ENCODE results near the gene ADARB1.

ADARB1 gene

GRCh38 chr21:45148316-45148990 is 74.1 kb downstream of the ADARB1 start:
- no peak for TF ChIP-seq CTCF (IDR thresholded peaks at IDR 0.05; ENCODE audit: borderline replicate concordance, insufficient read depth, low read depth, low read length)
- H3K4me3 ChIP-seq (ENCODE audit: low read depth, low read length), result no peak overlapping the region

DNA sequence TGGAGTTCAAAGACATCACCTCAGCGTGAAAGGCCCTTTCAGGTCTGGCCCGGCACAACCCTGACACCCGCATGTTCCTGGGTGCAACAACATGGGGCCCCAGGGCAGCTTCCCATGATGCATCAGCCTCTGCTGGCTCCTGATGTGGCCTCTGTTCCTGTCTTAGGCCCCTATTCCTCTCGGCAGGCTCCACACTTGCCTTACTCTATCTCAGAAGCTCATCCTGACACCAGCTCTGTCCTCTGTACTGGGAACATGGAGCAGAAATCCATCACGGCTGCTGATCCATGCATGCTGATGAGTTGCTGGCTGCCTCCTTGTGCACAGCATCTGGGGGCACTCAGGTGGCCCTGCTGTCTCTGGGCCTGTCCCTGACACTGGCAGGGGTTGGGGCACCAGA is 74.6 kb downstream of the ADARB1 start:
- TF ChIP-seq CTCF (IDR thresholded peaks at IDR 0.05; ENCODE audit: borderline replicate concordance, insufficient read depth, low read depth, low read length), result no peak
- no peak overlapping the region for H3K4me3 ChIP-seq (ENCODE audit: low read depth, low read length)

- no peak overlapping the region for H3K4me3 ChIP-seq (ENCODE audit: low read depth, low read length)
- TF ChIP-seq CTCF (IDR thresholded peaks at IDR 0.05; ENCODE audit: borderline replicate concordance, insufficient read depth, low read depth, low read length), result no peak
Measured at GRCh38 chr21:45150638-45151131, 76.3 kb downstream of the ADARB1 start.

DNA sequence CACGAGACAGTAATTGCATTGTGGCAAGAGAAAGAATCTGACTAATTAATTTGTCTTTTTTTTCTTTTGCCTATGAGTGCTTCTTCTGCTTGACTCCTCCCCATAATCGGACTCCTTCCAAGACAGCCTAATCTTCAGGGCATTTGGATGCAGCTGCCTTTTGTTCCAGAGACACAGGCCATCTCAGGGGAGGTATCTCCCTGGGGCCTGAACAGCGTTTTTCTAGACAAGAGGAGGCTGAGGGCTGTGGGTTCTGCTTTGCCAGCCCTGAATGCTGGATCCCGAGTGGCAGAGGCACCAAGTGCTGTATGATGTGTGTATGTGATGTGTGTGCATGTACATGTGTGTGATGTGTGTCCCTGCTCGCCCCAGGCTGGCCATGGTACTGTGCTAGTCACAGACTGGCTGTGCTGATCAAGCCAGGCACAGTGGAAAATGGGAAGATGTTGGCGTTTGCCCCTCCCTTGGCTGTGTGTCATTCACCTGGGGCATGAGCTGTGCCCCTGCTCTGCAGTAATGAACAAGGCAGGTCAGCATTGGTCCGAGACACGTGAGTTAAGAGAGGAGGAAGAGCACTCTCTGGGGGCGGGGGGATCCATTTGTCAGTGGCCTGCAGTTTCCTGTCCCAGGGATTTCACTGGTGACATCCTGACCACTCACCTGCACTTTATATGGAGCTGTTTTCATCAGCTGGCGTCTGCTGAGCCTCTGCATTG is 77.2 kb downstream of the ADARB1 start:
- no peak overlapping the region for H3K4me3 ChIP-seq (ENCODE audit: low read depth, low read length)

GRCh38 chr21:45152265-45152746 is 77.9 kb downstream of the ADARB1 start:
- H3K4me3 ChIP-seq (ENCODE audit: low read depth, low read length), result no peak overlapping the region
- TF ChIP-seq CTCF (IDR thresholded peaks at IDR 0.05; ENCODE audit: borderline replicate concordance, insufficient read depth, low read depth, low read length), result peak; percentile 78

More for the DNA sequence above, 77.2 kb downstream of the ADARB1 start:
- no peak for TF ChIP-seq CTCF (IDR thresholded peaks at IDR 0.05; ENCODE audit: borderline replicate concordance, insufficient read depth, low read depth, low read length)

- H3K4me3 ChIP-seq (ENCODE audit: low read depth, low read length), result no peak overlapping the region
- TF ChIP-seq CTCF (IDR thresholded peaks at IDR 0.05; ENCODE audit: borderline replicate concordance, insufficient read depth, low read depth, low read length), result no peak
Measured at GRCh38 chr21:45153358-45154318, 79.3 kb downstream of the ADARB1 start.

Data from GM12875 (cell line).